Neutrophil (primary cell): Measurements from ENCODE around the gene VWA7.
"Not testable (repeated sequence)": the region's sequence is repeated elsewhere in the genome, so short reads cannot be mapped to it uniquely, and the experiment has no call there.

ENCODE experiments used
- H3K27ac ChIP-seq: fragments of 200-600 bp; sonication (generic); 2 replicates; pipeline ENCODE4 v1.5.1; 2016; ENCODE audit warnings: mild to moderate bottlenecking, moderate library complexity
- H3K27me3 ChIP-seq: fragments of 200-600 bp; sonication (generic); 2 replicates; pipeline ENCODE4 v1.6.0; 2016; ENCODE audit warnings: mild to moderate bottlenecking
- H3K36me3 ChIP-seq: fragments of 200-600 bp; sonication (generic); 2 replicates; pipeline ENCODE4 v1.5.1; 2017
- H3K4me1 ChIP-seq, 2 experiments: fragments of 200-600 bp in 1 of 2; sonication (generic) in 1 of 2; 1 replicate in 1 of 2; 2 replicates in 1 of 2; pipeline versions ENCODE4 v1.5.1 to v1.6.1; 2013 to 2016; ENCODE audit warnings: low read depth in 1 of 2, low read length in 1 of 2, mild to moderate bottlenecking in 1 of 2, moderate library complexity in 1 of 2; ENCODE audit not compliant: control insufficient read depth in 1 of 2, insufficient read depth in 1 of 2
- H3K4me3 ChIP-seq, 2 experiments: fragments of 200-600 bp in 1 of 2; sonication (generic) in 1 of 2; 1 replicate in 1 of 2; 2 replicates in 1 of 2; pipeline ENCODE4 v1.5.1; 2013 to 2016; ENCODE audit warnings: low read depth in 1 of 2, low read length in 1 of 2, mild to moderate bottlenecking in 1 of 2, moderate library complexity in 1 of 2
- H3K9me3 ChIP-seq: fragments of 200-600 bp; sonication (generic); 2 replicates; pipeline ENCODE4 v1.5.1; 2016
- CTCF ChIP-seq: fragments of 200-600 bp; sonication (generic); IDR thresholded peaks from 2 replicates; pipeline ENCODE4 v1.5.1; 2016; ENCODE audit warnings: antibody characterized with exemption

Gene VWA7

GRCh38 chr6:31814677-31815024, 37.5 kb upstream of the VWA7 start:
- Histone ChIP-seq H3K27ac (peak overlapping the region; percentile 90), H3K27me3 (no peaks in the 10 kb centered on the region), H3K9me3 (no peaks in the 10 kb centered on the region), H3K4me1 (peaks cover 46 to 50% of the 10 kb centered on the region in 2 experiments), H3K36me3 (peaks cover 22% of the 10 kb centered on the region), H3K4me3 (peak overlapping the region; percentile 84 to 94)
- no peak for TF ChIP-seq CTCF

- H3K27ac ChIP-seq = peak overlapping the region; percentile 90
- no peaks in the 10 kb centered on the region for H3K9me3 ChIP-seq
- TF ChIP-seq CTCF = no peak
- peaks cover 28% of the 10 kb centered on the region for H3K36me3 ChIP-seq
- H3K27me3 ChIP-seq = no peaks in the 10 kb centered on the region
- peak overlapping the region; percentile 84 to 94 for H3K4me3 ChIP-seq
- peaks cover 34 to 38% of the 10 kb centered on the region in 2 experiments for H3K4me1 ChIP-seq
Measured at GRCh38 chr6:31813465-31813849, 36.3 kb upstream of the VWA7 start.

DNA sequence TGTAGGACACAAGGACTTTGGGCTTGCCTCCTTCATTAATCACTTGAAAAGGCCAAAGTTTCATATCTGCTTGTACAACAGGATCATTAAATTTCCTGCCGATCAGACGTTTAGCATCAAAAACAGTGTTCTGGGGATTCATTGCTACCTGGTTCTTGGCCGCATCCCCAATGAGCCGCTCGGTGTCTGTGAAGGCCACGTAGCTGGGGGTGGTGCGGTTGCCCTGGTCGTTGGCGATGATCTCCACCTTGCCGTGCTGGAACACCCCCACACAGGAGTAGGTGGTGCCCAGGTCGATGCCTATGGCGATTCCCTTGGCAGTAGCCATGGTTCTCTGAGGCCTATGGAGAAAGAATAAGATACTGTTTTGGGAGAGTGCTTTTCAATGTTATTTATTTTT, 34.5 kb upstream of the VWA7 start:
- Histone ChIP-seq H3K9me3 (no peaks in the 10 kb centered on the region), H3K4me3 (no peak overlapping the region), H3K36me3 (peaks cover 28% of the 10 kb centered on the region), H3K4me1 (peaks cover 34 to 39% of the 10 kb centered on the region in 2 experiments), H3K27me3 (no peaks in the 10 kb centered on the region), H3K27ac (no peak overlapping the region)
- TF ChIP-seq CTCF = no peak

DNA sequence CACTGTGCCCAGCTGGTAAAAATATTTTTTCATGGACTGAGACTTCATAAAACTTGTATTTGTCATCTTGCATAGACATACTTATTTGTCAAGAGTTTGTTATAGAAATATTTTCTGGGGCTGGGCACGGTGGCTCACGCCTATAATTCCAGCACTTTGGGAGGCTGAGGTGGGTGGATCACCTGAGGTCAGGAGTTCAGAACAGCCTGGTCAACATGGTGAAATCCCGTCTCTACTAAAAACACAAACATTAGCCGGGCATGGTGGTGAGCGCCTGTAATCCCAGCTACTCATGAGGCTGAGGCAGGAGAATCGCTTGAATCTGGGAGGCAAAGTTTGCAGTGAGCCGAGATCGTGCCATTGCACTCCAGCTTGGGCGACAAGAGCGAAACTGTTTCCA, 31.5 kb upstream of the VWA7 start:
- not testable (repeated sequence) for H3K27ac ChIP-seq, H3K4me3 ChIP-seq, H3K9me3 ChIP-seq, H3K27me3 ChIP-seq
- H3K4me1 ChIP-seq = peaks cover 36 to 38% of the 10 kb centered on the region in 2 experiments
- peaks cover 28% of the 10 kb centered on the region for H3K36me3 ChIP-seq

DNA sequence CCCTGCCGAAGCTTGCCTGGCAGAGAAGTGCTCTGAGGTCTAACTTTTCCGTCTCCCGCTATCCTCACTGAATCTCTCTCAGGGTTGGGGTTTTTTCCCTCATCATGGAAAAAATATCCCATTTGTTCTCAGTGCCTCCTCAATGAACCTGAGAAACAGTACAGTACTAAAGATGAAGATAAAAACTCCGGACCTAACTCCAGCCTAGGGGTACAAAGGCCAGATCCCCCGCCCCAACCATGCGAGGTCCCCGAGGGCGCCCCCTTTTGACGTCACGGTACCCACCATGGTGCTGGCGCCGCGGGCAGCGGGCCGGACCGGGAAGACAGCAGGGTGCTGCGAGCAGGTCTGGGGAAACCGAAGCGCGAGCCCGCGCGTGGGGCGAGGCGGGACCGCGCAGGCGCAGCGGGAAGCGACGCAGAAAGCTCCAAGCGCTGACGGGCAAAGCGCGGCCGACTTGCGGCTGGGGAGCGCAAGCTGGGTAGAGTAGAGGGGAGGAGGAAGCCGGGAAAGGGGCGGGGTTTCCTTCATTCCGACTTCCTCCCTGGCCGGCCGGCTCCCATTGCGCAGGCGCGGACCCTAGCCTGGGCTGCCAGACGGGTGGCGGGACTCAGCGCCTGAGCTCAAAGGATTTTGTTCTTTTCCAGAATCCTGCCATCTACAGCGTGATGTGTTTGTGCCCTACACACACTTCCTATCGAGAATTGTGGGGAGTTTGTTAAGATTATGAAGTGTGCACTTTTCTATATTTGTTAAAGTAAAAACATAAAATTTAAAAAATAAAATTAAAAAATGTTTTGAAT, 29.5 kb upstream of the VWA7 start, which contains the start of gene LSM2:
Gene LSM2, minus strand, starts transcription at position 497 of the 803 bp plus-strand sequence. Its CDS starts 209 bp downstream, at position 288.
- no peaks in the 10 kb centered on the region for H3K9me3 ChIP-seq
- TF ChIP-seq CTCF = peak; percentile 78

DNA sequence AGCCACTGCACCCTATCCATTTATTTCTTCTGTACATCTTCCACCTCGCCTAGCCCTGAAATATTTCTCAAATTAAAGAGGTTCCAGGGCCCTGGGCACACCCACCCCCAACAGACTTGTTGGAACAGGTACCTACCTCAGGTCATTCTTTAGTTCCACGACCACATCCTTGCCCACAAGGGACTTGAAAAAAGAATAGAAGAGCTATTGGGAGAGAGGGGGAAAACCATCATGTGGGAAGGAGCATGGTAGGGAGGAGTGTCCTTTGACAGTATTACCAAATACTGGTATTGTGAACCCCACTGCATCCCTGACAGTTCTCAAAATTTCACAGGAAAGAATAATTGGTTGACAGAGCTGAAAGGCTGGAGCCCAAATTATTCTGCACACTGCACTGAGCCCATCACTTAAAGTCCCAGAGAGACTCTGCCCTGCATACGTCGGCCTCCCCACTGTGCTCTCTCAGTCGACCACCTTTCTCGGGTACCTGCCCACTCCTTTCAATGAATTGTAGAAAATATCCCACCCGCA, 28.9 kb upstream of the VWA7 start:
- peaks cover 20% of the 10 kb centered on the region for H3K36me3 ChIP-seq
- no peak for TF ChIP-seq CTCF
- peak overlapping the region; percentile 70 to 75 for H3K4me3 ChIP-seq
- no peaks in the 10 kb centered on the region for H3K27me3 ChIP-seq
- H3K9me3 ChIP-seq = no peaks in the 10 kb centered on the region
- H3K4me1 ChIP-seq = peaks cover 17 to 19% of the 10 kb centered on the region in 2 experiments
- H3K27ac ChIP-seq = peak overlapping the region; percentile 87

More for the DNA sequence above, 29.5 kb upstream of the VWA7 start, which contains the start of gene LSM2:
- Histone ChIP-seq H3K27ac (peak within 1 kb of the TSS; percentile 87), H3K36me3 (peaks cover 27% of the 10 kb centered on the region), H3K4me1 (peaks cover 17 to 19% of the 10 kb centered on the region in 2 experiments), H3K4me3 (peak within 1 kb of the TSS; percentile 70 to 75), H3K27me3 (no peaks in the 10 kb centered on the region)

DNA sequence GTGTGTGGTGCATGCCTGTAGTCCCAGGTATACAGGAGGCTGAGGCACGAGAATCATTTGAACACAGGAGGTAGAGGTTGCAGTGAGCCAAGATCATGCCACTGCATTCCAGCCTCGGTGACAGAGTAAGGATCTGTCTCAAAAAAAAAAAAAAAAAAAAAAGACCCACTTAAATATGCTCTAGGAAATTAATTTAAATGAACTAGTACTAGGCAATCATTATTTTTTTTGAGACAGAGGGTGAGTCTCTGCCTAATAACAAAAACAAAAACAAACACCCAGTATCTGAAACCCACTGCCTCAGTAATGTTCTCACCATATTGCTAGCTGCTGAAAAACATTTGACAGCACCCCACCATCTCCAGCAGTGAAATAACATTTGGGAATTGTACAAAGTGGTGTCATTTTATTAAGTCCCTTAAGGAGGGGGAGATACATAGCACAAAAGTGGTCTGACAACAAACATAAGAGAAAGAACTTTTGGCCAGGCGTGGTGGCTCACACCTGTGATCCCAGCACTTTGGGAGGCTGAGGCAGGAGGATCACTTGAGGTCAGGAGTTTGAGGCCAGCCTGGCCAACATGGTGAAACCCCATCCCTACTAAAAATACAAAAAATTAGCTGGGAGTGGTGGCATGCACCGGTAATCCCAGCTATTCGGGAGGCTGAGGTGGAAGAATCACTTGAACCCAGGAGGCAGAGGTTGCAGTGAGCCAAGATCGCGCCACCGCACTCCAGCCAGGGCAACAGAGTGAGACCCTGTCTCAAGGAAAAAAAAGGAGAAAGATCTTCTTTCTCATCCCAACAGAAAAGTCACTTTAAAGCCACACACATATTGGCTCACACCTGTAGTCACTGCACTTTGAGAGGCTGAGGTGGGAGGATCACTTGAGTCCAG, 24.2 kb upstream of the VWA7 start:
- H3K27me3 ChIP-seq, H3K4me3 ChIP-seq, H3K9me3 ChIP-seq, H3K27ac ChIP-seq, H3K36me3 ChIP-seq: not testable (repeated sequence)
- H3K4me1 ChIP-seq = peaks cover 22 to 26% of the 10 kb centered on the region in 2 experiments
